ENCODE measurements around the gene KCNB1.

DNA sequence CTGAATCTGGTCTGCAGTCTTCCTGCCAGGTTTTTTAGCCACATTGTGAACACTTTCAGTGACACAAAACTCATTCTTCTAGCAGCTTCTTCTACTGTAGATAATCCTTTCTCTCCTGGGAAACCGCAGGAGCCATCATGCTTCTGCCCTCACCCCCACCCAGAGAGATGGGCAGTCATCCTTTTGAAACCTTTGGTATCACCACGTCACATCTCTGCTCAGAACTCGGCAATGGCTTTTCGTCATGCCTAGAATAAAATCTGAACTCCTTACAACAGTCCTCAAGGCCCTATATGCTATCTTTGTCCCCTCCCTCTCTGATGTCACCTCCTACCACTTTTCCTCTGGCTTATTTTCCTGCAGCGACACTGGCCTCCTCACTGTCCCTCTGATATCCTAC is 158.2 kb downstream of the KCNB1 start:
- TF ChIP-seq SPI1 (IDR thresholded peaks at IDR 0.05; ENCODE audit: borderline replicate concordance, low read depth) (no peak), CTCF (IDR thresholded peaks at IDR 0.05; ENCODE audit: insufficient read depth, low read length) (no peak), POLR2AphosphoS5 (IDR thresholded peaks at IDR 0.05; ENCODE audit: low read depth) (no peak), REST (IDR thresholded peaks at IDR 0.05; ENCODE audit: insufficient replicate concordance, low read depth) (no peak), GABPA (IDR thresholded peaks at IDR 0.05; ENCODE audit: low read depth) (no peak)

All from HL-60 (cell line).